HCT116 (cell line): ENCODE data around the gene CCR5AS.

Source experiments
- ATAC-seq: fragments of 200-7000 bp; cut with Tn5 transposase; 2 replicates; pipeline ENCODE4 v1.9.1; 2020; ENCODE audit warnings: mild to moderate bottlenecking, moderate library complexity
- BruUV-seq: library from RNA; stranded (reverse); fragments of 400-500 nt; replicated peaks from 2 replicates; lab custom pipeline; 2021; lab: Mats Ljungman, UMichigan
- CTCF ChIA-PET: fragments of 300-600 bp; sonication (Branson Sonifier 250); formaldehyde crosslinking; loops from one replicate; lab custom pipeline; 2021; ENCODE audit warnings: antibody characterized with exemption; lab: Charles Lee
- POLR2A ChIA-PET: fragments of 300-600, 350-600 bp; sonication (Branson Sonifier 250); formaldehyde crosslinking; loops from one replicate; lab custom pipeline; 2021; ENCODE audit warnings: antibody characterized with exemption; lab: Charles Lee
- RAD21 ChIA-PET, 2 experiments: fragments of 300-600 bp; sonication (Branson Sonifier 250); formaldehyde crosslinking; loops; one replicate each; lab custom pipeline; 2023; ENCODE audit warnings: low total read pairs in 2 of 2; ENCODE audit not compliant: uncharacterized antibody in 2 of 2, unreplicated experiment in 2 of 2, low non-redundant PET in 1 of 2; lab: Charles Lee
- DNase-seq: peaks from one replicate; pipeline ENCODE4 v3.0.0-alpha.2; 2010; ENCODE audit warnings: low read depth, low spot score
- H2AFZ ChIP-seq: fragments of 200-600 bp; shearing (Covaris generic), sonication (generic); 2 replicates; pipeline ENCODE4 v1.6.1; 2017; ENCODE audit warnings: low read depth, mixed run types, mixed read lengths, antibody characterized with exemption, low read length; ENCODE audit not compliant: poor library complexity, severe bottlenecking
- H3K27ac ChIP-seq: 2 replicates; pipeline ENCODE4 v1.5.1; 2012; ENCODE audit warnings: low read depth, low read length
- H3K27me3 ChIP-seq: fragments of 200-600 bp; sonication (generic); 2 replicates; pipeline ENCODE4 v1.6.1; 2016; ENCODE audit warnings: mixed run types, low read length, mixed read lengths; ENCODE audit not compliant: insufficient read depth
- H3K36me3 ChIP-seq, 2 experiments: fragments of 200-500 bp in 1 of 2; fragments of 200-600 bp in 1 of 2; sonication (Bioruptor generic) in 1 of 2; sonication (generic) in 1 of 2; 2 replicates each; pipeline versions ENCODE4 v1.5.1 to v1.6.1; 2014 to 2016; ENCODE audit warnings: low read length in 2 of 2, inconsistent platforms in 1 of 2, mixed read lengths in 1 of 2, mixed run types in 1 of 2; ENCODE audit not compliant: insufficient read depth in 2 of 2, control insufficient read depth in 1 of 2
- H3K4me1 ChIP-seq, 2 experiments: fragments of 200-600 bp in 1 of 2; sonication (generic) in 1 of 2; 2 replicates each; pipeline versions ENCODE4 v1.5.1 to v1.6.1; 2012 to 2017; ENCODE audit warnings: low read length in 2 of 2, inconsistent platforms in 1 of 2, mild to moderate bottlenecking in 1 of 2, mixed read lengths in 1 of 2, mixed run types in 1 of 2, moderate library complexity in 1 of 2; ENCODE audit not compliant: insufficient read depth in 2 of 2, control insufficient read depth in 1 of 2
- H3K4me2 ChIP-seq: fragments of 200-600 bp; sonication (generic); 2 replicates; pipeline ENCODE4 v1.6.1; 2017; ENCODE audit warnings: mixed run types, low read length, mixed read lengths
- H3K4me3 ChIP-seq, 2 experiments: fragments of 200-600 bp in 1 of 2; sonication (generic) in 1 of 2; replicated peaks in 1 of 2; 2 replicates each; pipeline ENCODE4 v1.5.1; 2011 to 2016; ENCODE audit warnings: low read length in 2 of 2, control low read depth in 1 of 2, low read depth in 1 of 2, mild to moderate bottlenecking in 1 of 2, mixed read lengths in 1 of 2, mixed run types in 1 of 2
- H3K79me2 ChIP-seq: fragments of 200-600 bp; sonication (generic); 2 replicates; pipeline ENCODE4 v1.6.1; 2017; ENCODE audit warnings: mild to moderate bottlenecking, mixed run types, low read length, moderate library complexity, mixed read lengths; ENCODE audit not compliant: insufficient read depth
- H3K9ac ChIP-seq: fragments of 200-600 bp; sonication (generic); 2 replicates; pipeline ENCODE4 v1.6.1; 2016; ENCODE audit warnings: low read length, mixed read lengths
- H3K9me2 ChIP-seq: fragments of 200-600 bp; sonication (generic), shearing (Covaris generic); 2 replicates; pipeline ENCODE4 v1.6.1; 2017; ENCODE audit warnings: mixed run types, mild to moderate bottlenecking, moderate library complexity; ENCODE audit not compliant: insufficient read depth
- H3K9me3 ChIP-seq, 2 experiments: fragments of 200-500 bp in 1 of 2; fragments of 200-600 bp in 1 of 2; sonication (Bioruptor generic) in 1 of 2; sonication (generic) in 1 of 2; 2 replicates each; pipeline ENCODE4 v1.6.1; 2014 to 2017; ENCODE audit warnings: low read length in 2 of 2, mixed read lengths in 2 of 2, inconsistent platforms in 1 of 2, low read depth in 1 of 2, mild to moderate bottlenecking in 1 of 2, mixed run types in 1 of 2, moderate library complexity in 1 of 2; ENCODE audit not compliant: control insufficient read depth in 1 of 2, insufficient read depth in 1 of 2
- H4K20me1 ChIP-seq: fragments of 200-600 bp; sonication (generic), shearing (Covaris generic); 2 replicates; pipeline ENCODE4 v1.6.1; 2017; ENCODE audit warnings: mixed run types, mild to moderate bottlenecking, moderate library complexity; ENCODE audit not compliant: insufficient read depth
- ATF3 ChIP-seq: IDR thresholded peaks from 2 replicates; pipeline ENCODE4 v1.6.1; 2012
- CBX3 ChIP-seq: IDR thresholded peaks from 2 replicates; pipeline ENCODE4 v1.6.1; 2012; ENCODE audit warnings: low read depth
- CEBPB ChIP-seq: IDR thresholded peaks from 2 replicates; pipeline ENCODE4 v1.6.1; 2012; ENCODE audit warnings: low read depth
- EZH2 ChIP-seq: fragments of 200-600 bp; sonication (generic); IDR thresholded peaks from 2 replicates; pipeline ENCODE4 v1.6.1; 2017; ENCODE audit warnings: antibody characterized with exemption, mixed run types
- JUND ChIP-seq: IDR thresholded peaks from 2 replicates; pipeline ENCODE4 v1.6.1; 2012
- POLR2A ChIP-seq: IDR thresholded peaks from 2 replicates; pipeline ENCODE4 v1.7.0; 2011; ENCODE audit warnings: borderline replicate concordance; ENCODE audit not compliant: insufficient read depth, insufficient read length; ENCODE audit errors: extremely low read depth
- POLR2AphosphoS5 ChIP-seq: IDR thresholded peaks from 2 replicates; pipeline ENCODE4 v1.6.1; 2011; ENCODE audit warnings: mild to moderate bottlenecking, low read depth, low read length, moderate library complexity
- RAD21 ChIP-seq: IDR thresholded peaks from 2 replicates; pipeline ENCODE4 v1.6.1; 2012; ENCODE audit warnings: low read depth, mild to moderate bottlenecking
- SIN3A ChIP-seq: IDR thresholded peaks from 2 replicates; pipeline ENCODE4 v1.6.1; 2012; ENCODE audit warnings: low read depth
- SP1 ChIP-seq: IDR thresholded peaks from 2 replicates; pipeline ENCODE4 v1.6.1; 2012; ENCODE audit warnings: low read depth
- TCF7L2 ChIP-seq: IDR thresholded peaks from 2 replicates; pipeline ENCODE4 v1.7.0; 2011; ENCODE audit warnings: borderline replicate concordance, inconsistent platforms; ENCODE audit not compliant: insufficient read depth, insufficient read length; ENCODE audit errors: extremely low read depth
- YY1 ChIP-seq: IDR thresholded peaks from 2 replicates; pipeline ENCODE4 v1.6.1; 2011; ENCODE audit warnings: low read length, low read depth, moderate library complexity, mild to moderate bottlenecking; ENCODE audit not compliant: insufficient replicate concordance; ENCODE audit errors: extremely low read depth
- ZBTB33 ChIP-seq: IDR thresholded peaks from 2 replicates; pipeline ENCODE4 v1.6.1; 2011; ENCODE audit warnings: mild to moderate bottlenecking, low read length, moderate library complexity; ENCODE audit not compliant: insufficient replicate concordance; ENCODE audit errors: extremely low read depth
- ZFX ChIP-seq: fragments of 450-650 bp; IDR thresholded peaks from 2 replicates; pipeline ENCODE4 v1.6.1; 2017
- ZNF274 ChIP-seq: fragments of 200-500 bp; sonication (Bioruptor generic); IDR thresholded peaks from 2 replicates; pipeline ENCODE4 v1.6.1; 2014; ENCODE audit warnings: mild to moderate bottlenecking, low read depth, low read length, inconsistent platforms
- intact Hi-C: fragments of 100-400 bp; cut with micrococcal nuclease; formaldehyde crosslinking; loops from 2 replicates; pipeline ENCODE4 v1.10.0; 2022

CCR5AS gene

GRCh38 chr3:46348823-46349482 lies 57.9 kb downstream of the CCR5AS start:
- ATAC-seq, result no peak
- Histone ChIP-seq H3K36me3 (no peaks in the 10 kb centered on the region), H3K4me3 (no peak overlapping the region), H3K27me3 (peaks cover 29% of the 10 kb centered on the region; the same call in 1 of the 2 replicates), H3K9me3 (no peaks in the 10 kb centered on the region), H3K9ac (no peak overlapping the region), H3K4me1 (no peaks in the 10 kb centered on the region), H3K4me2 (no peak overlapping the region), H3K9me2 (no peaks in the 10 kb centered on the region; the same call in 1 of the 2 replicates), H3K27ac (no peak overlapping the region), H2AFZ (no peak overlapping the region), H4K20me1 (no peaks in the 10 kb centered on the region), H3K79me2 (no peaks in the 10 kb centered on the region)
- intact Hi-C loops, result no loop called here
- POLR2A ChIA-PET, result no interaction called here
- TF ChIP-seq ZNF274, result no peak
- TF ChIP-seq POLR2A, result no peak
- no peak for TF ChIP-seq YY1
- TF ChIP-seq CBX3, result no peak
- no peak for TF ChIP-seq ZFX
- no peak for TF ChIP-seq CEBPB
- RAD21 ChIA-PET, result no interaction called here
- BruUV-seq, result no TSS peak
- no peak for DNase-seq
- CTCF ChIA-PET, result no interaction called here

- H3K36me3 ChIP-seq, result no peaks in the 10 kb centered on the region
- H3K4me3 ChIP-seq, result no peak overlapping the region
- no peaks in the 10 kb centered on the region for H3K27me3 ChIP-seq
- CTCF ChIA-PET, result no interaction called here
- no peak for ATAC-seq
- intact Hi-C loops, result no loop called here
- TF ChIP-seq TCF7L2, result no peak
- TF ChIP-seq RAD21, result no peak
- TF ChIP-seq ZBTB33, result no peak
- TF ChIP-seq SIN3A, result no peak
- no peak for TF ChIP-seq CEBPB
- no peak for TF ChIP-seq JUND
- no peak for TF ChIP-seq YY1
- no peak for TF ChIP-seq CBX3
- no peak for TF ChIP-seq ZNF274
- no peak for TF ChIP-seq EZH2
- no peak for TF ChIP-seq ZFX
- no peak for TF ChIP-seq SP1
- no peak for TF ChIP-seq ATF3
- no peak for TF ChIP-seq POLR2AphosphoS5
- TF ChIP-seq, all 23 proteins: peak for 0
- DNase-seq, result no peak
- Histone ChIP-seq H3K79me2 (no peaks in the 10 kb centered on the region), H3K9ac (no peak overlapping the region), H3K4me1 (no peaks in the 10 kb centered on the region), H3K9me2 (no peaks in the 10 kb centered on the region; the same call in 1 of the 2 replicates), H3K9me3 (no peaks in the 10 kb centered on the region), H2AFZ (no peak overlapping the region), H3K27ac (no peak overlapping the region), H3K4me2 (no peak overlapping the region), H4K20me1 (no peaks in the 10 kb centered on the region)
- ChIA-PET RAD21 (no interaction called here), POLR2A (no interaction called here)
- no TSS peak for BruUV-seq
Observed at GRCh38 chr3:46344476-46344875, 62.4 kb downstream of the CCR5AS start.
